H9 (cell line): ENCODE data around the gene CLMP. TPM values are rescaled to one million over a fixed set of nuclear protein-coding genes. Genes with fewer than 3 reads are reported as not detected.

Experiments used
- DNase-seq: peaks from one replicate; pipeline ENCODE4 v3.0.0-alpha.2; 2017
- H2AFZ ChIP-seq: one replicate; pipeline ENCODE4 v1.6.1; 2013; ENCODE audit warnings: mild to moderate bottlenecking, low read length, control low read depth, moderate library complexity
- H2AK5ac ChIP-seq: 2 replicates; pipeline ENCODE4 v1.6.1; 2013; ENCODE audit warnings: low read length, control low read depth, mixed read lengths; ENCODE audit not compliant: insufficient read length
- H2BK120ac ChIP-seq: one replicate; pipeline ENCODE4 v1.6.1; 2013; ENCODE audit warnings: low read depth, mild to moderate bottlenecking, low read length, control low read depth, inconsistent platforms; ENCODE audit not compliant: poor library complexity, severe bottlenecking
- H2BK12ac ChIP-seq: 2 replicates; pipeline ENCODE4 v1.6.1; 2013; ENCODE audit warnings: low read length, control low read depth, mixed read lengths, low read depth; ENCODE audit not compliant: insufficient read length
- H2BK15ac ChIP-seq: 2 replicates; pipeline ENCODE4 v1.6.1; 2013; ENCODE audit warnings: low read depth, low read length, control low read depth
- H2BK20ac ChIP-seq: one replicate; pipeline ENCODE4 v1.6.1; 2013; ENCODE audit warnings: low read depth, mild to moderate bottlenecking, low read length, control low read depth, inconsistent platforms; ENCODE audit not compliant: poor library complexity, severe bottlenecking
- H2BK5ac ChIP-seq: 2 replicates; pipeline ENCODE4 v1.6.1; 2013; ENCODE audit warnings: low read length, control low read depth, mixed read lengths; ENCODE audit not compliant: insufficient read length
- H3K14ac ChIP-seq: 2 replicates; pipeline ENCODE4 v1.6.1; 2013; ENCODE audit warnings: low read length, control low read depth; ENCODE audit not compliant: insufficient read depth
- H3K18ac ChIP-seq: 2 replicates; pipeline ENCODE4 v1.6.1; 2013; ENCODE audit warnings: low read depth, mild to moderate bottlenecking, mixed read lengths, low read length, control low read depth; ENCODE audit not compliant: insufficient read length
- H3K23ac ChIP-seq: 2 replicates; pipeline ENCODE4 v1.6.1; 2013; ENCODE audit warnings: low read length, control low read depth, mixed read lengths, low read depth; ENCODE audit not compliant: insufficient read length
- H3K23me2 ChIP-seq: 2 replicates; pipeline ENCODE4 v1.6.1; 2013; ENCODE audit warnings: low read depth, mild to moderate bottlenecking, mixed read lengths, low read length, control low read depth; ENCODE audit not compliant: insufficient read length, poor library complexity, severe bottlenecking
- H3K27ac ChIP-seq: 2 replicates; pipeline ENCODE4 v1.5.1; 2013; ENCODE audit warnings: low read length, control low read depth, mixed read lengths, low read depth; ENCODE audit not compliant: insufficient read length
- H3K27me3 ChIP-seq: 2 replicates; pipeline ENCODE4 v1.6.1; 2013; ENCODE audit warnings: low read length, control low read depth, inconsistent platforms; ENCODE audit not compliant: insufficient read depth
- H3K4ac ChIP-seq: 2 replicates; pipeline ENCODE4 v1.6.1; 2013; ENCODE audit warnings: low read depth, mild to moderate bottlenecking, control low read depth, inconsistent platforms, low read length, moderate library complexity
- H3K4me1 ChIP-seq: 2 replicates; pipeline ENCODE4 v1.6.1; 2013; ENCODE audit warnings: low read length, control low read depth, inconsistent platforms; ENCODE audit not compliant: insufficient read depth
- H3K4me2 ChIP-seq: 2 replicates; pipeline ENCODE4 v1.6.1; 2013; ENCODE audit warnings: low read length, control low read depth, mixed read lengths; ENCODE audit not compliant: insufficient read length, insufficient read depth
- H3K56ac ChIP-seq: 2 replicates; pipeline ENCODE4 v1.6.1; 2013; ENCODE audit warnings: low read depth, mild to moderate bottlenecking, mixed read lengths, low read length, control low read depth; ENCODE audit not compliant: insufficient read length
- H3K79me1 ChIP-seq: 2 replicates; pipeline ENCODE4 v1.6.1; 2013; ENCODE audit warnings: low read depth, mild to moderate bottlenecking, moderate library complexity, low read length, control low read depth, inconsistent platforms; ENCODE audit not compliant: insufficient read depth, poor library complexity, severe bottlenecking
- H3K79me2 ChIP-seq: 2 replicates; pipeline ENCODE4 v1.6.1; 2013; ENCODE audit warnings: low read length, control low read depth, inconsistent platforms; ENCODE audit not compliant: insufficient read depth
- H3K9ac ChIP-seq: 2 replicates; pipeline ENCODE4 v1.6.1; 2013; ENCODE audit warnings: low read length, control low read depth, mixed read lengths; ENCODE audit not compliant: insufficient read length; ENCODE audit errors: extremely low read depth
- H3K9me3 ChIP-seq: one replicate; pipeline ENCODE4 v1.6.1; 2013; ENCODE audit warnings: low read depth, low read length, inconsistent platforms; ENCODE audit not compliant: control insufficient read depth
- H3T11ph ChIP-seq: one replicate; pipeline ENCODE4 v1.6.1; 2013; ENCODE audit warnings: mild to moderate bottlenecking, low read length, control low read depth, inconsistent platforms
- H4K20me1 ChIP-seq: one replicate; pipeline ENCODE4 v1.6.1; 2013; ENCODE audit not compliant: control insufficient read depth, insufficient read length, insufficient read depth
- H4K5ac ChIP-seq: 2 replicates; pipeline ENCODE4 v1.6.1; 2013; ENCODE audit warnings: low read depth, mild to moderate bottlenecking, mixed read lengths, low read length, control low read depth; ENCODE audit not compliant: insufficient read length
- H4K8ac ChIP-seq: replicated peaks from 2 replicates; pipeline ENCODE4 v1.6.1; 2013; ENCODE audit warnings: low read length, control low read depth, mixed read lengths, low read depth; ENCODE audit not compliant: insufficient read length
- H4K91ac ChIP-seq: 2 replicates; pipeline ENCODE4 v1.6.1; 2013; ENCODE audit warnings: low read depth, mild to moderate bottlenecking, moderate library complexity, mixed read lengths, low read length, control low read depth; ENCODE audit not compliant: insufficient read length
- H3K27ac Mint-ChIP-seq, 3 experiments: 2 replicates in 2 of 3; 3 replicates in 1 of 3; pipeline ENCODE4 v1.8.0; 2020 to 2021; ENCODE audit warnings: mixed read lengths in 3 of 3, mild to moderate bottlenecking in 1 of 3, moderate library complexity in 1 of 3
- H3K27me3 Mint-ChIP-seq: 2 replicates; pipeline ENCODE4 v1.8.0; 2021; ENCODE audit warnings: low read depth, mild to moderate bottlenecking, moderate library complexity, mixed read lengths
- H3K36me3 Mint-ChIP-seq, 3 experiments: 2 replicates in 2 of 3; 3 replicates in 1 of 3; pipeline ENCODE4 v1.8.0; 2020 to 2021; ENCODE audit warnings: low read depth in 3 of 3, mixed read lengths in 3 of 3; ENCODE audit not compliant: insufficient read depth in 1 of 3
- H3K4me1 Mint-ChIP-seq, 2 experiments: 2 replicates each; pipeline ENCODE4 v1.8.0; 2020; ENCODE audit warnings: mixed read lengths in 2 of 2
- H3K4me3 Mint-ChIP-seq, 2 experiments: 2 replicates in 1 of 2; 3 replicates in 1 of 2; pipeline ENCODE4 v1.8.0; 2020 to 2021; ENCODE audit warnings: mild to moderate bottlenecking in 2 of 2, mixed read lengths in 2 of 2, moderate library complexity in 1 of 2
- H3K9me3 Mint-ChIP-seq, 2 experiments: 2 replicates in 1 of 2; 3 replicates in 1 of 2; pipeline ENCODE4 v1.8.0; 2020; ENCODE audit warnings: mild to moderate bottlenecking in 2 of 2, mixed read lengths in 2 of 2, moderate library complexity in 1 of 2
- WGBS: extraction: QIAGEN DNeasy Blood & Tissue Kit; methylation state at CpG from one replicate; pipeline ENCODE4 v1.1.7; 2013; ENCODE audit warnings: missing lambda C conversion rate, low lambda C conversion rate, mixed read lengths; ENCODE audit not compliant: insufficient read length; ENCODE audit errors: extremely low coverage; 5-methylcytosine and 5-hydroxymethylcytosine counted together
- total RNA-seq: library from RNA; stranded (reverse); gene quantifications from 2 replicates; pipeline ENCODE4 v1.2.1, GENCODE V29; 2021
- TF ChIP-seq, protein P1 (sequence below): fragments of 200-600 bp; sonication (generic); conservative IDR thresholded peaks from 3 replicates; pipeline ENCODE4 v1.8.0; 2021; ENCODE audit warnings: antibody characterized with exemption, mild to moderate bottlenecking

CLMP gene
- total RNA-seq, 1 experiment from 2014 or later: 13.8 TPM

GRCh38 chr11:123213307-123213771 lies 18.3 kb upstream of the CLMP start:
- Histone ChIP-seq H4K5ac (no peak overlapping the region), H3K27me3 (0 out of 2 replicates have a peak, but pooled peaks cover 2% of the 10 kb centered on the region), H3K4ac (no peak overlapping the region), H3K14ac (no peak overlapping the region), H2BK5ac (no peak overlapping the region), H3K56ac (no peak overlapping the region), H2AK5ac (no peak overlapping the region), H3K23ac (no peak overlapping the region), H4K20me1 (no peaks in the 10 kb centered on the region), H3K4me2 (no peak overlapping the region), H2BK12ac (no peak overlapping the region), H4K8ac (no peak overlapping the region), H3K79me1 (no peaks in the 10 kb centered on the region), H3K18ac (no peak overlapping the region), H2BK120ac (no peak overlapping the region), H3K79me2 (no peaks in the 10 kb centered on the region), H2AFZ (no peak overlapping the region), H3K9ac (no peak overlapping the region), H2BK15ac (no peak overlapping the region), H3K4me1 (peaks cover 2% of the 10 kb centered on the region; the same call in 1 of the 2 replicates), H3K23me2 (no peaks in the 10 kb centered on the region), H3K27ac (no peak overlapping the region), H2BK20ac (no peak overlapping the region), H3K9me3 (no peaks in the 10 kb centered on the region), H3T11ph (no peak overlapping the region), H4K91ac (no peak overlapping the region)
- H3K9me3 Mint-ChIP-seq: peaks cover 3 to 7% of the 10 kb centered on the region in 2 experiments; a peak in 3 of 5 replicates
- H3K4me3 Mint-ChIP-seq: no peak overlapping the region
- no CpG with 5 or more reads among the region's 11 CpGs for WGBS
- TF ChIP-seq, protein P1, sequence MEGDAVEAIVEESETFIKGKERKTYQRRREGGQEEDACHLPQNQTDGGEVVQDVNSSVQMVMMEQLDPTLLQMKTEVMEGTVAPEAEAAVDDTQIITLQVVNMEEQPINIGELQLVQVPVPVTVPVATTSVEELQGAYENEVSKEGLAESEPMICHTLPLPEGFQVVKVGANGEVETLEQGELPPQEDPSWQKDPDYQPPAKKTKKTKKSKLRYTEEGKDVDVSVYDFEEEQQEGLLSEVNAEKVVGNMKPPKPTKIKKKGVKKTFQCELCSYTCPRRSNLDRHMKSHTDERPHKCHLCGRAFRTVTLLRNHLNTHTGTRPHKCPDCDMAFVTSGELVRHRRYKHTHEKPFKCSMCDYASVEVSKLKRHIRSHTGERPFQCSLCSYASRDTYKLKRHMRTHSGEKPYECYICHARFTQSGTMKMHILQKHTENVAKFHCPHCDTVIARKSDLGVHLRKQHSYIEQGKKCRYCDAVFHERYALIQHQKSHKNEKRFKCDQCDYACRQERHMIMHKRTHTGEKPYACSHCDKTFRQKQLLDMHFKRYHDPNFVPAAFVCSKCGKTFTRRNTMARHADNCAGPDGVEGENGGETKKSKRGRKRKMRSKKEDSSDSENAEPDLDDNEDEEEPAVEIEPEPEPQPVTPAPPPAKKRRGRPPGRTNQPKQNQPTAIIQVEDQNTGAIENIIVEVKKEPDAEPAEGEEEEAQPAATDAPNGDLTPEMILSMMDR: no peak
- peak overlapping the region in 1 of 3 experiments; percentile 22; a peak in 1 of 7 replicates for H3K27ac Mint-ChIP-seq
- H3K4me1 Mint-ChIP-seq: peaks cover 32 to 35% of the 10 kb centered on the region in 2 experiments
- no peaks in the 10 kb centered on the region; a peak in 1 of 7 replicates for H3K36me3 Mint-ChIP-seq
- DNase-seq: no peak
- peaks cover 7% of the 10 kb centered on the region for H3K27me3 Mint-ChIP-seq
